T47D (cell line): ENCODE results near the gene RNF150.

Experiments used
- DNase-seq, 2 experiments: peaks; one replicate each; pipeline versions ENCODE4 v3.0.0 to v3.0.0-alpha.2; 2011 to 2012; ENCODE audit warnings: low read depth in 1 of 2, low spot score in 1 of 2
- JUND ChIP-seq: IDR thresholded peaks from 2 replicates; pipeline ENCODE4 v1.6.1; 2012; ENCODE audit warnings: low read depth
- in situ Hi-C: cut with HindIII; loops from 2 replicates; pipeline ENCODE4 v1.10.0; 2016; ENCODE audit warnings: low sequenced_read_pairs, low pct_unique_long_range_greater_than_20kb

RNF150 gene

GRCh38 chr4:141003193-141003592 is 130.1 kb downstream of the RNF150 start:
- DNase-seq = no peak
- in situ Hi-C loops = no loop called here
- TF ChIP-seq JUND = no peak

- no peak for TF ChIP-seq JUND
- in situ Hi-C loops = no loop called here
Observed at GRCh38 chr4:141002323-141002805, 130.9 kb downstream of the RNF150 start.

GRCh38 chr4:140996766-140997165 is 136.5 kb downstream of the RNF150 start:
- DNase-seq = no peak
- in situ Hi-C loops = no loop called here
- TF ChIP-seq JUND = no peak

More at GRCh38 chr4:141002323-141002805, 130.9 kb downstream of the RNF150 start:
- no peak for DNase-seq

- DNase-seq = no peak
- in situ Hi-C loops = no loop called here
- no peak for TF ChIP-seq JUND
Observed at GRCh38 chr4:140995058-140995457, 138.2 kb downstream of the RNF150 start.

- in situ Hi-C loops = no loop called here
- TF ChIP-seq JUND = no peak
- DNase-seq = no peak
Observed at GRCh38 chr4:140994015-140994414, 139.3 kb downstream of the RNF150 start.

GRCh38 chr4:140993370-140993769 is 139.9 kb downstream of the RNF150 start:
- in situ Hi-C loops = no loop called here
- DNase-seq = no peak
- no peak for TF ChIP-seq JUND

- no peak for TF ChIP-seq JUND
- in situ Hi-C loops = no loop called here
- no peak for DNase-seq
Observed at GRCh38 chr4:140989944-140990343, 143.3 kb downstream of the RNF150 start.

- in situ Hi-C loops = no loop called here
- no peak for DNase-seq
- TF ChIP-seq JUND = no peak
Observed at GRCh38 chr4:140986045-140986444, 147.2 kb downstream of the RNF150 start.

- no peak for TF ChIP-seq JUND
- DNase-seq = no peak
- in situ Hi-C loops = no loop called here
Observed at GRCh38 chr4:140982613-140983340, 150.5 kb downstream of the RNF150 start.

- in situ Hi-C loops = no loop called here
- no peak for TF ChIP-seq JUND
- DNase-seq = no peak
Observed at GRCh38 chr4:140980426-140981200, 152.7 kb downstream of the RNF150 start.

- in situ Hi-C loops = no loop called here
- DNase-seq = no peak
- no peak for TF ChIP-seq JUND
Observed at GRCh38 chr4:140976768-140977167, 156.5 kb downstream of the RNF150 start.

GRCh38 chr4:140971077-140971792 is 162.0 kb downstream of the RNF150 start:
- in situ Hi-C loops = no loop called here
- DNase-seq = no peak
- no peak for TF ChIP-seq JUND

- in situ Hi-C loops = no loop called here
- DNase-seq = no peak
- no peak for TF ChIP-seq JUND
Observed at GRCh38 chr4:140969296-140969695, 164.0 kb downstream of the RNF150 start.
